HepG2 (cell line): ENCODE measurements around the gene CTXN1. TPM values are rescaled to one million over a fixed set of nuclear protein-coding genes. Genes with fewer than 3 reads are reported as not detected.

Experiments used
- ATAC-seq: fragments of 200-7000 bp; cut with Tn5 transposase; 3 replicates; pipeline ENCODE4 v1.9.1; 2020; ENCODE audit warnings: mild to moderate bottlenecking, moderate library complexity
- BruUV-seq: library from RNA; stranded (reverse); fragments of 400-500 nt; replicated peaks from 2 replicates; lab custom pipeline; 2021; lab: Mats Ljungman, UMichigan
- CTCF ChIA-PET: fragments of 300-600 bp; formaldehyde crosslinking; extraction: SDS; loops from one replicate; lab custom pipeline; 2021; ENCODE audit warnings: low total read pairs, inconsistent platforms, low intra/inter-chr PET ratio; lab: Yijun Ruan, JAX
- POLR2A ChIA-PET: fragments of 350-600 bp; sonication (Branson Sonifier 250); formaldehyde crosslinking; loops from one replicate; lab custom pipeline; 2020; ENCODE audit warnings: antibody characterized with exemption, inconsistent platforms; lab: Yijun Ruan, JAX
- DNase-seq: peaks from one replicate; pipeline ENCODE4 v3.0.0-alpha.2; 2015; ENCODE audit warnings: low spot score
- FAIRE-seq: peaks from 3 replicates; lab custom pipeline; 2011; peaks lifted over from hg19 to GRCh38; lab: Jason Lieb, UNC
- H2AFZ ChIP-seq: one replicate; pipeline ENCODE4 v1.6.1; 2011; ENCODE audit warnings: low read length, inconsistent platforms
- H3K27ac ChIP-seq: fragments of 300-600 bp; 3 replicates; pipeline ENCODE4 v1.8.0; 2011; ENCODE audit warnings: mixed run types, mild to moderate bottlenecking, mixed read lengths, low read length, inconsistent platforms; ENCODE audit not compliant: insufficient read depth; ENCODE audit errors: extremely low read length
- H3K27me3 ChIP-seq, 2 experiments: fragments of 200-600 bp in 1 of 2; 2 replicates in 1 of 2; 3 replicates in 1 of 2; pipeline versions ENCODE4 v1.6.0 to v1.8.0; 2011; ENCODE audit warnings: low read length in 2 of 2, mild to moderate bottlenecking in 2 of 2, moderate library complexity in 2 of 2, inconsistent platforms in 1 of 2; ENCODE audit not compliant: insufficient read depth in 2 of 2, control insufficient read depth in 1 of 2
- H3K36me3 ChIP-seq, 2 experiments: fragments of 200-600 bp in 1 of 2; replicated peaks in 1 of 2; 2 replicates in 1 of 2; 3 replicates in 1 of 2; pipeline versions ENCODE4 v1.5.1 to v1.8.0; 2011; ENCODE audit warnings: low read length in 2 of 2, inconsistent platforms in 1 of 2; ENCODE audit not compliant: insufficient read depth in 2 of 2, control insufficient read depth in 1 of 2
- H3K4me1 ChIP-seq: 2 replicates; pipeline ENCODE4 v1.5.1; 2012; ENCODE audit warnings: low read length, inconsistent platforms; ENCODE audit not compliant: insufficient read depth
- H3K4me2 ChIP-seq: 2 replicates; pipeline ENCODE4 v1.6.0; 2011; ENCODE audit warnings: low read depth, low read length, inconsistent platforms
- H3K4me3 ChIP-seq, 3 experiments: fragments of 200-600 bp in 1 of 3; sonication (generic), shearing (Covaris generic) in 1 of 3; replicated peaks in 1 of 3; 2 replicates each; pipeline ENCODE4 v1.5.1; 2011 to 2016; ENCODE audit warnings: low read length in 3 of 3, inconsistent platforms in 2 of 3, low read depth in 2 of 3, mild to moderate bottlenecking in 2 of 3, control low read depth in 1 of 3, mixed read lengths in 1 of 3; ENCODE audit not compliant: insufficient read depth in 1 of 3
- H3K79me2 ChIP-seq: one replicate; pipeline ENCODE4 v1.6.1; 2011; ENCODE audit warnings: low read length, inconsistent platforms; ENCODE audit not compliant: insufficient read depth
- H3K9ac ChIP-seq: 2 replicates; pipeline ENCODE4 v1.6.0; 2011; ENCODE audit warnings: mild to moderate bottlenecking, low read depth, low read length, inconsistent platforms; ENCODE audit not compliant: insufficient read depth
- H3K9me3 ChIP-seq: 2 replicates; pipeline ENCODE4 v1.5.1; 2012; ENCODE audit warnings: mild to moderate bottlenecking, low read length
- H4K20me1 ChIP-seq: 2 replicates; pipeline ENCODE4 v1.6.0; 2011; ENCODE audit warnings: inconsistent platforms, mild to moderate bottlenecking, low read length, moderate library complexity; ENCODE audit not compliant: insufficient read depth
- ASH2L ChIP-seq: fragments of 300-600, 200-600 bp; sonication (generic); IDR thresholded peaks from 2 replicates; pipeline ENCODE4 v1.7.0; 2017; ENCODE audit warnings: low read depth, mild to moderate bottlenecking, moderate library complexity, mixed read lengths, low read length; ENCODE audit not compliant: insufficient read length
- E2F5 ChIP-seq: sonication (generic); formaldehyde crosslinking; conservative IDR thresholded peaks from 2 replicates; pipeline ENCODE4 v1.4.0; 2020; ENCODE audit warnings: missing genetic modification reagents
- PRDM10 ChIP-seq: sonication (generic); formaldehyde crosslinking; IDR thresholded peaks from 2 replicates; pipeline ENCODE4 v1.4.0; 2020; ENCODE audit warnings: low read depth, missing genetic modification reagents
- SIN3A ChIP-seq: IDR thresholded peaks from 2 replicates; pipeline ENCODE4 v1.6.1; 2011; ENCODE audit warnings: low read depth, mild to moderate bottlenecking, control low read depth, low read length, borderline replicate concordance
- ZNF383 ChIP-seq: sonication (generic); formaldehyde crosslinking; IDR thresholded peaks from 2 replicates; pipeline ENCODE4 v1.4.0; 2020; ENCODE audit warnings: missing genetic modification reagents, mild to moderate bottlenecking, borderline replicate concordance
- ZNF710 ChIP-seq: sonication (generic); formaldehyde crosslinking; IDR thresholded peaks from 2 replicates; pipeline ENCODE4 v1.5.0; 2020; ENCODE audit warnings: mild to moderate bottlenecking, missing genetic modification reagents, borderline replicate concordance
- ZNF720 ChIP-seq: sonication (generic); formaldehyde crosslinking; IDR thresholded peaks from 2 replicates; pipeline ENCODE4 v1.4.0; 2020; ENCODE audit warnings: missing genetic modification reagents
- WGBS: methylation state at CpG from one replicate; pipeline ENCODE4 v1.1.6; 2017; ENCODE audit warnings: low lambda C conversion rate; 5-methylcytosine and 5-hydroxymethylcytosine counted together
- in situ Hi-C: cut with HindIII; loops from 2 replicates; pipeline ENCODE4 v1.10.0; 2017; ENCODE audit warnings: low pct_unique_long_range_greater_than_20kb; ENCODE audit not compliant: extremely low pct_ligation_motif_present
- intact Hi-C: fragments of 100-400 bp; cut with micrococcal nuclease; formaldehyde crosslinking; loops from one replicate; pipeline ENCODE4 v1.10.0; 2022; ENCODE audit not compliant: unreplicated experiment
- polyA plus RNA-seq, 8 experiments: library from polyadenylated mRNA; depleted of rRNA in 3 of 8; stranded (reverse) in 7 of 8; unstranded in 1 of 8; fragments of >200 nt; fragmentation: Illumina TruSeq in 4 of 8; extraction: Trizol in 4 of 8; gene quantifications; 2 replicates each; pipeline versions ENCODE4 v1.2.1 to v1.2.3, GENCODE V29; 2011 to 2016; ENCODE audit warnings: low read depth in 4 of 8, missing spikeins in 1 of 8, mixed read lengths in 1 of 8; ENCODE audit not compliant: insufficient read depth in 1 of 8
- total RNA-seq, 5 experiments: library from RNA; depleted of rRNA; stranded (reverse); fragments of >200 nt; fragmentation: Illumina TruSeq; extraction: Trizol; gene quantifications; 2 replicates each; pipeline ENCODE4 v1.2.3, GENCODE V29; 2016; ENCODE audit warnings: low read depth in 1 of 5

Gene CTXN1
- total and polyA plus RNA-seq, 2 of the 13 experiments (the other 11 are each of a cell fraction or from before 2014, with no cell fraction given), result 0.11 TPM; not detected in 1

GRCh38 chr19:7924241-7924640 is 1.7 kb downstream of the CTXN1 start:
- TF ChIP-seq ASH2L (no peak), SIN3A (no peak), E2F5 (CRISPR knock-in tag) (no peak)
- TF ChIP-seq, all 625 proteins: peak for 0
- BruUV-seq, result no TSS peak
- H3K9ac ChIP-seq, result no peak overlapping the region
- intact Hi-C loops (loop anchor here (2.0 kb wide), 1 partner anchor 71 kb away; no protein-coding TSS in a partner anchor), in situ Hi-C loops (loop anchor here (5.0 kb wide), 1 partner anchor 72 kb away; no protein-coding TSS in a partner anchor)
- peaks cover 5% of the 10 kb centered on the region; the same call in 1 of the 2 replicates for H4K20me1 ChIP-seq
- peaks cover 8% of the 10 kb centered on the region for H3K4me1 ChIP-seq
- no peaks in the 10 kb centered on the region for H3K9me3 ChIP-seq
- no peaks in the 10 kb centered on the region for H3K79me2 ChIP-seq
- no peak overlapping the region for H3K4me2 ChIP-seq
- no peaks in the 10 kb centered on the region; a peak in 1 of 5 replicates for H3K27me3 ChIP-seq
- FAIRE-seq (no peak), ATAC-seq (no peak), DNase-seq (no peak)
- ChIA-PET CTCF (interaction anchor here (1.2 to 2.7 kb wide), 2 partner anchors 56 to 71 kb away, joined by 4 to 28 read pairs; no protein-coding TSS in a partner anchor), POLR2A (interaction anchor here (0.5 kb wide), 1 partner anchor 27 kb away, joined by 3 read pairs; no protein-coding TSS in a partner anchor)
- H3K4me3 ChIP-seq, result no peak overlapping the region
- peaks cover 6 to 10% of the 10 kb centered on the region in 2 experiments; a peak in 2 of 5 replicates for H3K36me3 ChIP-seq
- no peak overlapping the region for H2AFZ ChIP-seq
- no peak overlapping the region for H3K27ac ChIP-seq
- 83% methylated on average over 8 of the region's 12 CpGs for WGBS

- CTCF ChIA-PET, result interaction anchor here (1.2 to 2.7 kb wide), 2 partner anchors 55 to 70 kb away, joined by 4 to 28 read pairs; no protein-coding TSS in a partner anchor
- no peak for DNase-seq
- 89% methylated on average over 13 of the region's 31 CpGs for WGBS
- Histone ChIP-seq H2AFZ (no peak overlapping the region), H3K36me3 (peaks cover 5 to 10% of the 10 kb centered on the region in 2 experiments; a peak in 2 of 5 replicates), H3K27ac (no peak overlapping the region), H3K4me1 (peaks cover 15% of the 10 kb centered on the region), H3K9ac (no peak overlapping the region), H4K20me1 (peaks cover 5% of the 10 kb centered on the region; the same call in 1 of the 2 replicates), H3K27me3 (no peaks in the 10 kb centered on the region; a peak in 1 of 5 replicates), H3K4me3 (no peak overlapping the region), H3K4me2 (no peak overlapping the region), H3K79me2 (no peaks in the 10 kb centered on the region), H3K9me3 (no peaks in the 10 kb centered on the region)
- ATAC-seq, result no peak
- POLR2A ChIA-PET, result interaction anchor here (0.8 to 1.4 kb wide), 2 partner anchors 20 to 55 kb away, joined by 3 to 7 read pairs; partner anchors contain the start of gene TIMM44
- FAIRE-seq, result no peak
- intact Hi-C loops, result loop anchor here (2.0 kb wide), 1 partner anchor 71 kb away; no protein-coding TSS in a partner anchor
- in situ Hi-C loops, result loop anchor here (5.0 kb wide), 1 partner anchor 71 kb away; no protein-coding TSS in a partner anchor
- BruUV-seq, result no TSS peak
- TF ChIP-seq PRDM10 (CRISPR knock-in tag) (no peak), ZNF383 (CRISPR knock-in tag) (no peak), ZNF710 (CRISPR knock-in tag) (no peak), ZNF720 (CRISPR knock-in tag) (no peak)
Measured at GRCh38 chr19:7923295-7924191, 2.4 kb downstream of the CTXN1 start.
